Left renal pelvis (tissue), 4 donors: ENCODE data around the gene KAT14. TPM values are rescaled to one million over a fixed set of nuclear protein-coding genes. Genes with fewer than 3 reads are reported as not detected.
"Not testable (repeated sequence)": the region's sequence is repeated elsewhere in the genome, so short reads cannot be mapped to it uniquely, and the experiment has no call there.

Source experiments
- DNase-seq, 4 donors: peaks; one replicate each; pipeline ENCODE4 v3.0.0-alpha.2; 2013; ENCODE audit warnings: low read depth in 4 of 4, low spot score in 3 of 4
- polyA plus RNA-seq, 4 donors: library from polyadenylated mRNA; unstranded; fragments of 120-200 nt; gene quantifications; one replicate each; pipeline ENCODE4 v1.2.1, GENCODE V29; 2013; ENCODE audit not compliant: insufficient read length in 4 of 4

The KAT14 gene
- polyA plus RNA-seq, 4 donors, result 20.9 to 27.8 (median 27.3) TPM

GRCh38 chr20:18203700-18204099 is 66.0 kb downstream of the KAT14 start:
- not testable (repeated sequence) for DNase-seq

GRCh38 chr20:18213002-18213401 is 75.3 kb downstream of the KAT14 start:
- no peak for DNase-seq

GRCh38 chr20:18215566-18215965 is 77.9 kb downstream of the KAT14 start:
- no peak for DNase-seq

GRCh38 chr20:18218280-18218679 is 80.6 kb downstream of the KAT14 start:
- DNase-seq, result no peak

- DNase-seq, result no peak
These were observed 85.7 kb downstream of the KAT14 start for GRCh38 chr20:18223409-18223808.

- DNase-seq, result peak in 2 of 4 donors; percentile 20 to 42
These were observed 87.4 kb downstream of the KAT14 start for GRCh38 chr20:18224968-18225568.

GRCh38 chr20:18225632-18226031 is 88.0 kb downstream of the KAT14 start:
- DNase-seq, result no peak

- not testable (repeated sequence) for DNase-seq
These were observed 89.1 kb downstream of the KAT14 start for GRCh38 chr20:18226741-18227140.

GRCh38 chr20:18233408-18233943 is 95.8 kb downstream of the KAT14 start:
- no peak for DNase-seq

Other genes with a start within 250 kb of the KAT14 start
- gene SNX5, start 169.1 kb upstream of the KAT14 start, polyA plus RNA-seq, result 100 to 1,000 TPM; 150 to 235 (median 229) TPM
- gene MGME1, start 168.8 kb upstream of the KAT14 start, polyA plus RNA-seq, result 10 to 100 TPM; 25.5 to 47.5 (median 41.9) TPM
- gene OVOL2, start 79.9 kb upstream of the KAT14 start, polyA plus RNA-seq, result 1 to 10 TPM in 2 of 4 donors, under 1 TPM in 1, not detected in 1; 0.54 to 1.7 (median 1.6) TPM
- gene PET117, start within 50 bp of the KAT14 start, polyA plus RNA-seq, result 10 to 100 TPM; 11.9 to 18.0 (median 17.3) TPM
- gene ZNF133, start 150.7 kb downstream of the KAT14 start, polyA plus RNA-seq, result 10 to 100 TPM; 24.9 to 36.3 (median 27.5) TPM